ENCODE results near the gene OR4D2.

DNA sequence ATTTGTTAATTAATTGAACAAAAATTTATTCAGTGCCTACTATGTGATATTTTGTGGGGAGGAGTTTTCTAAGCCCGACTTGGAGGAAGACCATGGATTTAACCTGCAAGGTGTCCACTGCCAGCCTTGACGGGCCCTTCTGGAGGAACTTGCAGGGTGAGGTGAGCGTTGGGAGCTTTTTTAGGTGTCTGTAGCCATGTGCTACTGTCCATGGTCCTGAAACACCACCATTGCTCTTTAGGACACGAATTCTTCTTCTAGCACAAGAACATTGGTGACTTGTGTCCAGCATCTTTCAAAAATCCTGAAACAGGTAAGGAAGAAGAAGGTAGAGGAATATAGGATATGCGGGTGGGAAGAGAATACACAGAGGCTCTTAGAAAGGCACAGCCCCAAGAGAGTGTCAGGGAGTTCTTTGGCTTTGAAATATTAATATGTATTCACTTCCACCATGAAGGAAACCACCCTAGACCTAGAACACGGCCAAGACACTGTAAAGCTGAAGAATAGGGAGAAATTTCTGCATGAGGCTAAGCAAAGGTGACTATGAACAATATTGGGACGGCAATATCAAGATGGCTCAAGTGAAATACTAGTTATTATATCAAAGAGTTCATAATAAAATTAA is 46.5 kb upstream of the OR4D2 start:
- no peak for TF ChIP-seq GATA2 (IDR thresholded peaks at IDR 0.05; ENCODE audit: low read depth, low read length)
- TF ChIP-seq GATA3 (IDR thresholded peaks at IDR 0.05; ENCODE audit: low read depth, low read length) = no peak
